Mesenteric fat pad (tissue), 1 donor: ENCODE data around the gene KRTAP6-3. TPM values are rescaled to one million over a fixed set of nuclear protein-coding genes. Genes with fewer than 3 reads are reported as not detected.

Experiments used
- DNase-seq: peaks from one replicate; pipeline ENCODE4 v3.0.0-alpha.2; 2020; ENCODE audit warnings: low spot score
- total RNA-seq: library from RNA; stranded (reverse); fragmentation: NEBNext Ultra II Directional; extraction: Animal tissue kit (Norgen Biotek cat#: 25700); gene quantifications from one replicate; pipeline ENCODE4 v1.2.1, GENCODE V29; 2021
- donor health status: DM: yes; HTN: yes; CAD: no.

KRTAP6-3 gene
- total RNA-seq, 1 donor from 2014 or later = not detected

DNA sequence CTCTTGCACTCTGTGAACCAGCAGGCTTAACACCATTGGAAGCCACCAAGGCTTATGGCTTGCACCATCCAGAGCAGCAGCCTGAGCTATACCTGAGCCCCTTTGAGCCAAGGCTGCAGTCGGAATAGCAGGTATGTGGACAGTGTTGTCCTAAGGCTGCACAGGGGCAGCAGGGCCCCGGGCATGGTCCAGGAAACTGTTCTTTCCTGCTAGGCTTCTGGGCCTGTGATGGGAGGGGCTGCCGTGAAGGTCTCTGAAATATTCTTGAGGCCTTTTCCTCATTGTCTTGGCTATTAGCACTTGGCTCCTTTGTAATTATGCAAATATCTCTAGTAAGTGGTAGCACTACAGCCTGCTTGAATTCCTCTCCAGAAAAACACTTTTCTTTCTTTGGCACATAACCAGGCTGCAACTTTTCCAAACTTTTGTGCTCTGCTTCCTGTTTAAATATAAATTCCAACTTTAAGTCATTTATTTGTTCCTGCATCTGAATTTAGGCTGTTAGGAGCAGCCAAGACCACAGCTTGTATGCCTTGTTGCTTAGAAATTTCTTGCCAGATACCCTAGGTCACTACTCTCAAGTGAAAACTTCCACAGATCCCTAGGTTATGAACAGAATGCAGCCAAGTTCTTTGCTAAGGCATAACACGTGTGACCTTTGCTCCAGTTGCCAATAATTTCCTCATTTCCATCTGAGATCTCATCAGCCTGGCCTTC, 33.4 kb downstream of the KRTAP6-3 start:
- DNase-seq = no peak

GRCh38 chr21:30628109-30628508, 35.9 kb downstream of the KRTAP6-3 start:
- DNase-seq = no peak

DNA sequence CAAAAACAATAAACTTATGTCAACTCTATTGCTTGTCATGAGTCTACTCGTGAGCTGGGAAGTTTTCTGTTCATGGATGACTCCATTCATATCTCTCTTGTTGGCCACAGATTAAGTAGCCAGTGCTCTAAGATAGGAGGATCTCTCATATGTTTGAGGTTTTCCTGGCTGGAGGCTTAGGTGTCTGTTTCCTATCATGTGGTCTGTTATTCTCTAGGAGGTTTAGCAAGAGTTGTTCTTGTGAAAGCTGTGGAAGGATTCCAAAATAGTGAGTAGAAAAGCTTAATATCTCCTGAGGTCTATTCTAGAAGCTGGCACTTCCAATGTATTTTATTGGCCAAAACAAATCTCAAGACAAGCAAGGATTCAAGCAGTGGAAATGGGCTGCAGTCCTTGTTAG, 37.0 kb downstream of the KRTAP6-3 start:
- DNase-seq = no peak

- no peak for DNase-seq
Measured at GRCh38 chr21:30634906-30635305, 42.7 kb downstream of the KRTAP6-3 start, which contains the start of gene KRTAP20-2. Gene KRTAP20-2, plus strand, starts transcription at chr21:30635206. Its CDS starts 58 bp downstream, at chr21:30635264.

- no peak for DNase-seq
Measured at GRCh38 chr21:30638686-30639085, 46.4 kb downstream of the KRTAP6-3 start.

- no peak for DNase-seq
Measured at GRCh38 chr21:30642564-30642963, 50.3 kb downstream of the KRTAP6-3 start, which contains the start of gene KRTAP20-3. Gene KRTAP20-3, plus strand, starts transcription at chr21:30642864.

Other genes with a start within 250 kb of the KRTAP6-3 start
- not detected for gene KRTAP23-1, start 243.8 kb upstream of the KRTAP6-3 start, total RNA-seq
- not detected for gene KRTAP13-2, start 220.2 kb upstream of the KRTAP6-3 start, total RNA-seq
- gene KRTAP13-1, start 196.4 kb upstream of the KRTAP6-3 start, total RNA-seq = not detected
- gene KRTAP13-3, start 166.5 kb upstream of the KRTAP6-3 start, total RNA-seq = not detected
- not detected for gene KRTAP13-4, start 162.2 kb upstream of the KRTAP6-3 start, total RNA-seq
- not detected for gene KRTAP15-1, start 152.2 kb upstream of the KRTAP6-3 start, total RNA-seq
- gene KRTAP19-1, start 112.1 kb upstream of the KRTAP6-3 start, total RNA-seq = not detected
- gene KRTAP19-2, start 105.0 kb upstream of the KRTAP6-3 start, total RNA-seq = not detected
- not detected for gene KRTAP19-3, start 100.4 kb upstream of the KRTAP6-3 start, total RNA-seq
- not detected for gene KRTAP19-4, start 95.3 kb upstream of the KRTAP6-3 start, total RNA-seq
- gene KRTAP19-5, start 90.3 kb upstream of the KRTAP6-3 start, total RNA-seq = not detected
- not detected for gene KRTAP19-6, start 50.6 kb upstream of the KRTAP6-3 start, total RNA-seq
- gene KRTAP19-7, start 31.1 kb upstream of the KRTAP6-3 start, total RNA-seq = not detected
- gene KRTAP22-2, start 2.0 kb upstream of the KRTAP6-3 start, total RNA-seq = not detected
- gene KRTAP6-2, start 6.5 kb downstream of the KRTAP6-3 start, total RNA-seq = not detected
- gene KRTAP22-1, start 8.6 kb downstream of the KRTAP6-3 start, total RNA-seq = not detected
- gene KRTAP6-1, start 21.5 kb downstream of the KRTAP6-3 start, total RNA-seq = not detected
- gene KRTAP20-1, start 24.0 kb downstream of the KRTAP6-3 start, total RNA-seq = not detected
- not detected for gene KRTAP20-4, start 28.2 kb downstream of the KRTAP6-3 start, total RNA-seq
- gene KRTAP20-2, start 42.8 kb downstream of the KRTAP6-3 start, total RNA-seq = not detected
- gene KRTAP20-3, start 50.4 kb downstream of the KRTAP6-3 start, total RNA-seq = not detected
- not detected for gene KRTAP21-3, start 126.3 kb downstream of the KRTAP6-3 start, total RNA-seq
- not detected for gene KRTAP21-2, start 154.8 kb downstream of the KRTAP6-3 start, total RNA-seq
- not detected for gene KRTAP21-1, start 163.0 kb downstream of the KRTAP6-3 start, total RNA-seq
- not detected for gene KRTAP8-1, start 220.8 kb downstream of the KRTAP6-3 start, total RNA-seq
- not detected for gene KRTAP7-1, start 237.3 kb downstream of the KRTAP6-3 start, total RNA-seq